Measurements from ENCODE around the gene ZSCAN32.

GRCh38 chr16:3434373-3434772 is 33.6 kb upstream of the ZSCAN32 start:
- no peak for TF ChIP-seq YY1 (IDR thresholded peaks at IDR 0.05; ENCODE audit: insufficient read depth, insufficient read length)
- TF ChIP-seq ZNF274 (IDR thresholded peaks at IDR 0.05; ENCODE audit: low read depth, low read length): no peak
